ENCODE measurements around the gene LDLRAD1.

The LDLRAD1 gene

GRCh38 chr1:53984726-53985125 is 33.3 kb downstream of the LDLRAD1 start:
- TF ChIP-seq NFRKB (IDR thresholded peaks at IDR 0.05) (no peak), FOXA1 (IDR thresholded peaks at IDR 0.05) (no peak), BHLHE40 (IDR thresholded peaks at IDR 0.05; ENCODE audit: borderline replicate concordance) (no peak), L3MBTL2 (conservative IDR thresholded peaks at IDR 0.05) (no peak), FOXK2 (IDR thresholded peaks at IDR 0.05) (no peak), ZNF384 (IDR thresholded peaks at IDR 0.05) (no peak), ELF4 (IDR thresholded peaks at IDR 0.05) (no peak), SUZ12 (IDR thresholded peaks at IDR 0.05) (no peak), SP1 (IDR thresholded peaks at IDR 0.05) (no peak), TARDBP (IDR thresholded peaks at IDR 0.05) (no peak), PKNOX1 (IDR thresholded peaks at IDR 0.05) (no peak), FOXM1 (IDR thresholded peaks at IDR 0.05; ENCODE audit: borderline replicate concordance) (no peak)
- DNase-seq (ENCODE audit: extremely low spot score): no peak
- ChIA-PET POLR2A (no interaction called here), CTCF (no interaction called here)

GRCh38 chr1:53982763-53983104 is 35.3 kb downstream of the LDLRAD1 start:
- no peak for DNase-seq (ENCODE audit: extremely low spot score)
- POLR2A ChIA-PET: interaction anchor here (0.6 kb wide), 1 partner anchor 8 kb away, joined by 3 read pairs; no protein-coding TSS in a partner anchor
- no peak for TF ChIP-seq TARDBP (IDR thresholded peaks at IDR 0.05)
- TF ChIP-seq SP1 (IDR thresholded peaks at IDR 0.05): no peak
- TF ChIP-seq FOXK2 (IDR thresholded peaks at IDR 0.05): no peak
- no peak for TF ChIP-seq FOXA1 (IDR thresholded peaks at IDR 0.05)
- no peak for TF ChIP-seq L3MBTL2 (conservative IDR thresholded peaks at IDR 0.05)
- CTCF ChIA-PET: no interaction called here

DNA sequence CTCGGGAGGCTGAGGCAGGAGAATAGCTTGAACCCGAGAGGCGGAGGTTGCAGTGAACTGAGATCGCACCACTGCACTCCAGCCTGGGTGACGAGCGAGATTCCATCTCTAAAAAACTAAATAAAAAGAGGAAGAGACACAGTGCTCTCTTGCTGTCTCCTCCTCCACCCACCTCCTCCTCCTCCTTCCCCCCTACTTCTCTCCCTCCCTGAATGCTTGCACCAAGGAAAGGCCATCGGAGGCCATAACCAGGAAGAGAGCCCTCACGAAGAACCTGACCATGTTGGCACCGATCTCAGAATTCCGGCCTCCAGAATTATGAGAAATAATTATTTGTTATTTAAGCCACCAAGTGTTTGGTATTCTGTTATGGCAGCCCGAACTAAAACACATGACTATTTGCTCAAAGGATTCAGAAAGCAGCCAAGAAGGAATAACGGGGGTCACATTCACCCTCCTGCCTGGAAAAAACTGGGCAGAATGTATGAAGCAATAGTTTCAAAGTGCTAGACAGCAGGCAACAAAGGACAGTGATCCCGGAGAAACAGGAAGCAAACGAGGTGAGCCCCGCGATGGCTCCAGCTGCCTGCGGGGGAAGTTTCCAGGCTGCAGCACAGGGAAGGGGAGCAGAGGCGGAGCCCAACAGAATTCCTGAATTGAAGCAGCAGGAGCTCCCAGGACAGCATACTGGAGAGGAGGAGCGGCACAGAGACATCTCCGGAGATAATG is 35.8 kb downstream of the LDLRAD1 start:
- ChIA-PET POLR2A (no interaction called here), CTCF (no interaction called here)
- no peak for TF ChIP-seq FOXM1 (IDR thresholded peaks at IDR 0.05; ENCODE audit: borderline replicate concordance)
- TF ChIP-seq L3MBTL2 (conservative IDR thresholded peaks at IDR 0.05): no peak
- TF ChIP-seq SP1 (IDR thresholded peaks at IDR 0.05): no peak
- TF ChIP-seq FOXK2 (IDR thresholded peaks at IDR 0.05): no peak
- TF ChIP-seq ELF4 (IDR thresholded peaks at IDR 0.05): no peak
- TF ChIP-seq CTBP1 (IDR thresholded peaks at IDR 0.05; ENCODE audit: borderline replicate concordance): no peak
- TF ChIP-seq HDGF (IDR thresholded peaks at IDR 0.05; ENCODE audit: borderline replicate concordance): no peak
- TF ChIP-seq LEF1 (IDR thresholded peaks at IDR 0.05; ENCODE audit: borderline replicate concordance): no peak
- TF ChIP-seq ZNF384 (IDR thresholded peaks at IDR 0.05): no peak
- no peak for TF ChIP-seq BHLHE40 (IDR thresholded peaks at IDR 0.05; ENCODE audit: borderline replicate concordance)
- no peak for TF ChIP-seq ARNT (IDR thresholded peaks at IDR 0.05)
- no peak for TF ChIP-seq NFRKB (IDR thresholded peaks at IDR 0.05)
- TF ChIP-seq PKNOX1 (IDR thresholded peaks at IDR 0.05): no peak
- TF ChIP-seq FOXA1 (IDR thresholded peaks at IDR 0.05): no peak
- no peak for TF ChIP-seq TARDBP (IDR thresholded peaks at IDR 0.05)
- TF ChIP-seq SUZ12 (IDR thresholded peaks at IDR 0.05): no peak

DNA sequence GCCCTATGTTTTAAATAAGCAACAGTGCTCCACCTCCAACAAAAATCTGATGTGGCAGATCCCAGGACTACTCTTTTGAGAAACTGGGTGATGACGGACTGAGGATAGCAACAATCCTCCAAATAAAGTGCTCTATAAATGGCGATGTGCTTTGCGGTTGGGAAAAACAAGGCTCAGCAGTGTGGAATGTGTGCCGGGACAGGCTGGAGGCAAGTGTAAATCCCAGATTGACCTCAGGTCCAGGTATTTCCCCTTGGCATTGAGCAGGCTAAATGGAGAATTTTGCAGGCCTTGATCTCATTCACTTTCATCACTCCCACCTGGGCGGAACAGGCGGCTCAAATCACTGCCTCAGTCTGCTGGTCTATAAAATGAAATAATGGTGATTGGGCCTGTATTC is 36.8 kb downstream of the LDLRAD1 start:
- DNase-seq (ENCODE audit: extremely low spot score): no peak
- no peak for TF ChIP-seq FOXA1 (IDR thresholded peaks at IDR 0.05)
- TF ChIP-seq L3MBTL2 (conservative IDR thresholded peaks at IDR 0.05): no peak
- no peak for TF ChIP-seq HDGF (IDR thresholded peaks at IDR 0.05; ENCODE audit: borderline replicate concordance)
- no peak for TF ChIP-seq ARNT (IDR thresholded peaks at IDR 0.05)
- TF ChIP-seq CTBP1 (IDR thresholded peaks at IDR 0.05; ENCODE audit: borderline replicate concordance): no peak
- no peak for TF ChIP-seq SP1 (IDR thresholded peaks at IDR 0.05)
- no peak for TF ChIP-seq FOXK2 (IDR thresholded peaks at IDR 0.05)
- TF ChIP-seq ZNF384 (IDR thresholded peaks at IDR 0.05): no peak
- CTCF ChIA-PET: no interaction called here
- POLR2A ChIA-PET: no interaction called here

More for the DNA sequence above, 35.8 kb downstream of the LDLRAD1 start:
- peak; percentile 27 for DNase-seq (ENCODE audit: extremely low spot score)

DNA sequence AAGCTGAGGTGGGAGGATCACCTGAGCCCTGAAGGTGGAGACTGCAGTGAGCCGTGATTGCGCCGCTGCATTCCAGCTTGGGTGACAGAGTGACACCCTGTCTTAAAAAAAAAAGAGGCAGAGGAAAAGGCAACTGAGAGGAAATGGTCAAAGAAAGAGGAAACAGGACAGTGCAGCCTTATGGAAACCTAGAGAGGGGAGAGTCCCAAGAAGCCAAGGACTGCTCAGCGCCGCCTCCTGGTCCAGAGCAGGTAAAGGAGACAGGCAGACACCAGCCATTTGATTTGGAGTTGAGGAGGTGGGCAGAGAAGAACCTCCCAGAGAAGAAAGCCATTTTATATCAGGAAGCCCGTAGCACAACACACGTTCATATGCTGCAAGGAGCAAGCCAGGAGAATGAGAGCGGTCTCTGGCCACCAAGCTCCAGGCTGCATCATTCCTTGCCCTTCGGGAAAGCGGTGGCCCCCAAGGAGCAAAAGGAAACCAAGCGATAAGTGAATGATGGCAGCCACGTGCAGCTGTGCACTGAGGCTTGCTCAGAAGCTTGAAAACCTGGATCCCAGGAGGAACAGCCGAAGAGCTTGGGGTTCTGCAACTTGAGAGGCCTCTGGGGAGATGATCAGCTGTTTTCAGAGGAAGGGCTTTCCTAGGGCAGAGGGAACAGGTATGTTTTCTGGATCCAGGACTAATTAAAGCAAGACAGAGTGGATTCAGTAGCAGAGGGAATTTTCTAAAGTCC is 38.1 kb downstream of the LDLRAD1 start:
- ChIA-PET POLR2A (no interaction called here), CTCF (no interaction called here)
- no peak for DNase-seq (ENCODE audit: extremely low spot score)
- TF ChIP-seq ELF4 (IDR thresholded peaks at IDR 0.05) (no peak), SP1 (IDR thresholded peaks at IDR 0.05) (no peak), CTBP1 (IDR thresholded peaks at IDR 0.05; ENCODE audit: borderline replicate concordance) (no peak), BHLHE40 (IDR thresholded peaks at IDR 0.05; ENCODE audit: borderline replicate concordance) (no peak), FOXK2 (IDR thresholded peaks at IDR 0.05) (no peak), FOXM1 (IDR thresholded peaks at IDR 0.05; ENCODE audit: borderline replicate concordance) (no peak), SUZ12 (IDR thresholded peaks at IDR 0.05) (no peak), HDGF (IDR thresholded peaks at IDR 0.05; ENCODE audit: borderline replicate concordance) (no peak), ZNF384 (IDR thresholded peaks at IDR 0.05) (no peak)

- DNase-seq (ENCODE audit: extremely low spot score): no peak
- ChIA-PET CTCF (no interaction called here), POLR2A (no interaction called here)
- TF ChIP-seq SUZ12 (IDR thresholded peaks at IDR 0.05) (no peak), BHLHE40 (IDR thresholded peaks at IDR 0.05; ENCODE audit: borderline replicate concordance) (no peak), ZNF384 (IDR thresholded peaks at IDR 0.05) (no peak), ARNT (IDR thresholded peaks at IDR 0.05) (no peak), FOXM1 (IDR thresholded peaks at IDR 0.05; ENCODE audit: borderline replicate concordance) (no peak), ELF4 (IDR thresholded peaks at IDR 0.05) (no peak), LEF1 (IDR thresholded peaks at IDR 0.05; ENCODE audit: borderline replicate concordance) (no peak), SP1 (IDR thresholded peaks at IDR 0.05) (no peak), HDGF (IDR thresholded peaks at IDR 0.05; ENCODE audit: borderline replicate concordance) (no peak), FOXA1 (IDR thresholded peaks at IDR 0.05) (no peak), L3MBTL2 (conservative IDR thresholded peaks at IDR 0.05) (no peak), NFRKB (IDR thresholded peaks at IDR 0.05) (no peak), CTBP1 (IDR thresholded peaks at IDR 0.05; ENCODE audit: borderline replicate concordance) (no peak), TARDBP (IDR thresholded peaks at IDR 0.05) (no peak)
These were observed 42.1 kb downstream of the LDLRAD1 start for GRCh38 chr1:53975861-53976260.
